Left lung (tissue), 10 donors: ENCODE results near the gene LGALS8. TPM values are rescaled to one million over a fixed set of nuclear protein-coding genes. Genes with fewer than 3 reads are reported as not detected.

Experiments
- ATAC-seq: fragments of 200-7000 bp; cut with Tn5 transposase; one replicate; pipeline ENCODE4 v1.9.1; 2020; ENCODE audit warnings: moderate library complexity
- DNase-seq, 4 donors: peaks; one replicate each; pipeline ENCODE4 v3.0.0-alpha.2; 2013 to 2020
- H3K27ac ChIP-seq, 2 donors: fragments of 200-600 bp; sonication (generic) in 1 of 2; one replicate each; pipeline versions ENCODE4 v1.5.0 to v1.8.0; 2020 to 2021
- H3K27me3 ChIP-seq, 2 donors: fragments of 200-600 bp; sonication (generic) in 1 of 2; one replicate each; pipeline versions ENCODE4 v1.5.0 to v1.8.0; 2020 to 2021
- H3K36me3 ChIP-seq, 2 donors: fragments of 200-600 bp; sonication (generic) in 1 of 2; one replicate each; pipeline versions ENCODE4 v1.5.0 to v1.8.0; 2020 to 2021
- H3K4me1 ChIP-seq, 2 donors: fragments of 200-600 bp; one replicate each; pipeline ENCODE4 v1.8.0; 2021
- H3K4me3 ChIP-seq, 2 donors: fragments of 200-600 bp; sonication (generic) in 1 of 2; one replicate each; pipeline versions ENCODE4 v1.5.0 to v1.8.0; 2020 to 2021; ENCODE audit warnings: mild to moderate bottlenecking in 1 of 2
- H3K9me3 ChIP-seq, 2 donors: fragments of 200-600 bp; sonication (generic) in 1 of 2; one replicate each; pipeline versions ENCODE4 v1.5.0 to v1.8.0; 2020 to 2021
- CTCF ChIP-seq, 2 donors: fragments of 200-600 bp; sonication (generic) in 1 of 2; IDR thresholded peaks; one replicate each; pipeline versions ENCODE4 v1.5.0 to v1.8.0; 2021; ENCODE audit warnings: antibody characterized with exemption in 2 of 2
- intact Hi-C, 2 donors: fragments of 100-400 bp; cut with DNase I; formaldehyde crosslinking; loops; one replicate each; pipeline versions ENCODE4 v1.11.2 to v1.14.2; 2022
- polyA plus RNA-seq, 6 donors: library from polyadenylated mRNA; unstranded; fragments of 120-200 nt; gene quantifications; one replicate each; pipeline ENCODE4 v1.2.1, GENCODE V29; 2013; ENCODE audit not compliant: insufficient read length in 6 of 6
- total RNA-seq, 2 donors: library from RNA; stranded (reverse); fragmentation: NEBNext Ultra II Directional; extraction: Animal tissue kit (Norgen Biotek cat#: 25700); gene quantifications; one replicate each; pipeline ENCODE4 v1.2.1, GENCODE V29; 2021
- donor health status: DM: no; HTN: yes; CAD: no.
- donor health status: DM: no; HTN: no; CAD: no.

Gene LGALS8
- total and polyA plus RNA-seq, 8 donors = 64.2 to 92.8 (median 79.5) TPM

GRCh38 chr1:236558081-236558480 is 34.3 kb downstream of the LGALS8 start:
- no peak for TF ChIP-seq CTCF (IDR thresholded peaks at IDR 0.05)
- intact Hi-C loops = no loop called here
- Histone ChIP-seq H3K4me3 (no peak overlapping the region), H3K27ac (no peak overlapping the region), H3K4me1 (no peaks in the 10 kb centered on the region), H3K27me3 (no peaks in the 10 kb centered on the region), H3K9me3 (no peaks in the 10 kb centered on the region), H3K36me3 (peaks cover 0 to 91% of the 10 kb centered on the region in 2 donors)
- DNase-seq = no peak
- no peak for ATAC-seq

- Histone ChIP-seq H3K27ac (no peak overlapping the region), H3K27me3 (no peaks in the 10 kb centered on the region), H3K9me3 (no peaks in the 10 kb centered on the region), H3K36me3 (peaks cover 0 to 91% of the 10 kb centered on the region in 2 donors), H3K4me1 (no peaks in the 10 kb centered on the region), H3K4me3 (no peak overlapping the region)
- DNase-seq (no peak), ATAC-seq (no peak)
- intact Hi-C loops = no loop called here
- TF ChIP-seq CTCF (IDR thresholded peaks at IDR 0.05) = no peak
These were observed 35.1 kb downstream of the LGALS8 start for GRCh38 chr1:236558846-236559245.

GRCh38 chr1:236560213-236560771 is 36.5 kb downstream of the LGALS8 start:
- ATAC-seq = no peak
- no peak overlapping the region for H3K4me3 ChIP-seq
- H3K4me1 ChIP-seq = no peaks in the 10 kb centered on the region
- H3K36me3 ChIP-seq = peaks cover 0 to 91% of the 10 kb centered on the region in 2 donors
- no peaks in the 10 kb centered on the region for H3K9me3 ChIP-seq
- no peak for TF ChIP-seq CTCF (IDR thresholded peaks at IDR 0.05)
- no peak overlapping the region for H3K27ac ChIP-seq
- H3K27me3 ChIP-seq = no peaks in the 10 kb centered on the region
- intact Hi-C loops = no loop called here
- no peak for DNase-seq

GRCh38 chr1:236561976-236562375 is 38.2 kb downstream of the LGALS8 start:
- H3K36me3 ChIP-seq = peaks cover 0 to 91% of the 10 kb centered on the region in 2 donors
- H3K9me3 ChIP-seq = no peaks in the 10 kb centered on the region
- intact Hi-C loops = no loop called here
- ATAC-seq (no peak), DNase-seq (no peak)
- H3K27ac ChIP-seq = no peak overlapping the region
- no peak overlapping the region for H3K4me3 ChIP-seq
- H3K27me3 ChIP-seq = no peaks in the 10 kb centered on the region
- TF ChIP-seq CTCF (IDR thresholded peaks at IDR 0.05) = no peak
- no peaks in the 10 kb centered on the region for H3K4me1 ChIP-seq

- H3K27me3 ChIP-seq = no peaks in the 10 kb centered on the region
- no peak for ATAC-seq
- intact Hi-C loops = no loop called here
- no peaks in the 10 kb centered on the region for H3K9me3 ChIP-seq
- no peak overlapping the region for H3K4me3 ChIP-seq
- no peaks in the 10 kb centered on the region for H3K4me1 ChIP-seq
- TF ChIP-seq CTCF (IDR thresholded peaks at IDR 0.05) = no peak
- no peak overlapping the region for H3K27ac ChIP-seq
- DNase-seq = no peak
- peaks cover 0 to 90% of the 10 kb centered on the region in 2 donors for H3K36me3 ChIP-seq
These were observed 41.7 kb downstream of the LGALS8 start for GRCh38 chr1:236565530-236565929.
